Thyroid gland (tissue), 4 donors: ENCODE results near the gene EFCAB6.
"Not testable (repeated sequence)": the region's sequence is repeated elsewhere in the genome, so short reads cannot be mapped to it uniquely, and the experiment has no call there.

Experiments used
- POLR2A ChIP-seq, 2 donors: fragments of 450-650 bp; IDR thresholded peaks; one replicate each; pipeline ENCODE4 v1.6.1; 2017; ENCODE audit warnings: antibody characterized with exemption in 2 of 2, mild to moderate bottlenecking in 2 of 2, moderate library complexity in 1 of 2
- TF ChIP-seq, protein P1 (sequence below), 6 experiments: fragments of 200-600 bp in 3 of 6; fragments of 450-650 bp in 3 of 6; sonication (generic) in 3 of 6; IDR thresholded peaks; one replicate each; pipeline ENCODE4 v1.5.1; 2016 to 2019; ENCODE audit warnings: antibody characterized with exemption in 6 of 6, mild to moderate bottlenecking in 2 of 6, inconsistent platforms in 1 of 6, moderate library complexity in 1 of 6

DNA sequence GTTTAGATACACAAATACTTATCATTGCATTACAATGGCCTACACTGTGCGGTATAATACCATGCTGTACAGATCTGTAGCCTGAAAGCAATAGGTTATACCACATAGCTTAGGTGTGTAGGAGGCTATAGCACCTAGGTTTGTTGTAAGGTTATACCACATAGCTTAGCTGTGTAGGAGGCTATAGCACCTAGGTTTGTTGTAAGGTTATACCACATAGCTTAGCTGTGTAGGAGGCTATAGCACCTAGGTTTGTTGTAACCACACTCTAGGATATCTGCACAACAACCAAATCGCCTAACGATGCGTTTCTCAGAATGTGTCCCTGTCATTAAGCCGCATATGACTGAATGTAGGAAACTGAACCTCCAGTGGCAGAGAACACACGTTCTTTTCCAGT, 155.5 kb downstream of the EFCAB6 start:
- TF ChIP-seq, protein P1, sequence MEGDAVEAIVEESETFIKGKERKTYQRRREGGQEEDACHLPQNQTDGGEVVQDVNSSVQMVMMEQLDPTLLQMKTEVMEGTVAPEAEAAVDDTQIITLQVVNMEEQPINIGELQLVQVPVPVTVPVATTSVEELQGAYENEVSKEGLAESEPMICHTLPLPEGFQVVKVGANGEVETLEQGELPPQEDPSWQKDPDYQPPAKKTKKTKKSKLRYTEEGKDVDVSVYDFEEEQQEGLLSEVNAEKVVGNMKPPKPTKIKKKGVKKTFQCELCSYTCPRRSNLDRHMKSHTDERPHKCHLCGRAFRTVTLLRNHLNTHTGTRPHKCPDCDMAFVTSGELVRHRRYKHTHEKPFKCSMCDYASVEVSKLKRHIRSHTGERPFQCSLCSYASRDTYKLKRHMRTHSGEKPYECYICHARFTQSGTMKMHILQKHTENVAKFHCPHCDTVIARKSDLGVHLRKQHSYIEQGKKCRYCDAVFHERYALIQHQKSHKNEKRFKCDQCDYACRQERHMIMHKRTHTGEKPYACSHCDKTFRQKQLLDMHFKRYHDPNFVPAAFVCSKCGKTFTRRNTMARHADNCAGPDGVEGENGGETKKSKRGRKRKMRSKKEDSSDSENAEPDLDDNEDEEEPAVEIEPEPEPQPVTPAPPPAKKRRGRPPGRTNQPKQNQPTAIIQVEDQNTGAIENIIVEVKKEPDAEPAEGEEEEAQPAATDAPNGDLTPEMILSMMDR (IDR thresholded peaks at IDR 0.05), result not testable (repeated sequence)
- not testable (repeated sequence) for TF ChIP-seq POLR2A (IDR thresholded peaks at IDR 0.05)
